Prostate gland (tissue), 2 donors: Measurements from ENCODE around the gene NREP. TPM values are rescaled to one million over a fixed set of nuclear protein-coding genes. Genes with fewer than 3 reads are reported as not detected.

Source experiments
- DNase-seq: peaks from one replicate; pipeline ENCODE4 v3.0.0-alpha.2; 2019; ENCODE audit warnings: low spot score
- H3K27ac ChIP-seq, 2 donors: fragments of 200-600 bp; sonication (generic); 2 replicates each; pipeline ENCODE4 v1.5.1; 2017 to 2019
- H3K27me3 ChIP-seq: fragments of 200-600 bp; sonication (generic); replicated peaks from 2 replicates; pipeline ENCODE4 v1.5.1; 2019; ENCODE audit not compliant: insufficient read depth
- H3K36me3 ChIP-seq, 2 donors: fragments of 200-600 bp; sonication (generic); 1 replicate in 1 of 2; 2 replicates in 1 of 2; pipeline versions ENCODE4 v1.5.1 to v1.8.1; 2017 to 2019
- H3K4me1 ChIP-seq: fragments of 200-600 bp; sonication (generic); replicated peaks from 2 replicates; pipeline ENCODE4 v1.5.1; 2019
- H3K4me3 ChIP-seq, 2 donors: fragments of 200-600 bp; sonication (generic); 2 replicates each; pipeline ENCODE4 v1.5.1; 2017 to 2019
- H3K9me3 ChIP-seq: fragments of 200-600 bp; sonication (generic); 2 replicates; pipeline ENCODE4 v1.5.1; 2017
- CTCF ChIP-seq, 4 experiments: fragments of 200-600 bp in 2 of 4; fragments of 450-650 bp in 2 of 4; sonication (generic) in 2 of 4; IDR thresholded peaks; 1 replicate in 3 of 4; 2 replicates in 1 of 4; pipeline ENCODE4 v1.5.1; 2016 to 2019; ENCODE audit warnings: antibody characterized with exemption in 4 of 4, mild to moderate bottlenecking in 2 of 4, moderate library complexity in 2 of 4
- POLR2A ChIP-seq: fragments of 450-650 bp; IDR thresholded peaks from one replicate; pipeline ENCODE4 v1.6.1; 2016; ENCODE audit warnings: antibody characterized with exemption, mild to moderate bottlenecking
- POLR2AphosphoS5 ChIP-seq: sonication (generic); formaldehyde crosslinking; IDR thresholded peaks from one replicate; pipeline ENCODE4 v1.6.1; 2017; ENCODE audit warnings: antibody characterized with exemption
- WGBS: methylation state at CpG from one replicate; pipeline ENCODE4 v1.1.5; 2018; 5-methylcytosine and 5-hydroxymethylcytosine counted together
- intact Hi-C: fragments of 100-400 bp; cut with DNase I; formaldehyde crosslinking; loops from one replicate; pipeline ENCODE4 v1.14.2; 2022
- total RNA-seq, 2 donors: library from RNA; depleted of rRNA; stranded (reverse); fragments of >200 nt; gene quantifications; one replicate each; pipeline ENCODE4 v1.1.0, GENCODE V29; 2016

Gene NREP
- total RNA-seq, 2 donors from 2014 or later: 7.6 to 28.2 TPM

- no peaks in the 10 kb centered on the region for H3K27me3 ChIP-seq
- no peak overlapping the region for H3K4me3 ChIP-seq
- no peak overlapping the region for H3K27ac ChIP-seq
- DNase-seq: no peak
- TF ChIP-seq POLR2A (no peak), POLR2AphosphoS5 (no peak), CTCF (IDR thresholded peaks at IDR 0.05) (no peak)
- H3K36me3 ChIP-seq: no peaks in the 10 kb centered on the region
- no peaks in the 10 kb centered on the region for H3K9me3 ChIP-seq
- 83% methylated on average over 8 of the region's 8 CpGs for WGBS
- intact Hi-C loops: no loop called here
- no peaks in the 10 kb centered on the region for H3K4me1 ChIP-seq
Observed at GRCh38 chr5:111765613-111766571, 8.9 kb upstream of the NREP start.

- Histone ChIP-seq H3K4me3 (no peak overlapping the region), H3K9me3 (no peaks in the 10 kb centered on the region), H3K36me3 (no peaks in the 10 kb centered on the region), H3K27ac (no peak overlapping the region), H3K4me1 (no peaks in the 10 kb centered on the region), H3K27me3 (no peaks in the 10 kb centered on the region)
- no peak for TF ChIP-seq POLR2A
- no peak for TF ChIP-seq CTCF (IDR thresholded peaks at IDR 0.05)
- TF ChIP-seq POLR2AphosphoS5: no peak
- intact Hi-C loops: no loop called here
- DNase-seq: no peak
Observed at GRCh38 chr5:111764019-111764418, 7.0 kb upstream of the NREP start.

- Histone ChIP-seq H3K27me3 (no peaks in the 10 kb centered on the region), H3K4me3 (no peak overlapping the region), H3K36me3 (no peaks in the 10 kb centered on the region), H3K9me3 (no peaks in the 10 kb centered on the region), H3K4me1 (no peaks in the 10 kb centered on the region), H3K27ac (no peak overlapping the region)
- intact Hi-C loops: no loop called here
- WGBS: 23% methylated on average over 6 of the region's 6 CpGs
- no peak for DNase-seq
- TF ChIP-seq POLR2AphosphoS5 (peak; percentile 10), POLR2A (no peak)
Observed at GRCh38 chr5:111762895-111763294, 5.9 kb upstream of the NREP start.

- Histone ChIP-seq H3K27ac (peak overlapping the region; percentile 76 to 83), H3K27me3 (no peaks in the 10 kb centered on the region), H3K4me1 (no peaks in the 10 kb centered on the region), H3K4me3 (peak overlapping the region; percentile 45 to 60), H3K36me3 (no peaks in the 10 kb centered on the region), H3K9me3 (no peaks in the 10 kb centered on the region)
- no peak for DNase-seq
- TF ChIP-seq CTCF (IDR thresholded peaks at IDR 0.05) (no peak), POLR2AphosphoS5 (no peak), POLR2A (no peak)
- WGBS: 8% methylated on average over 5 of the region's 5 CpGs
- intact Hi-C loops: loop anchor here (5.0 to 10.0 kb wide), 4 partner anchors 73 to 387 kb away; partner anchors contain the start of gene STARD4
Observed at GRCh38 chr5:111758284-111758628, 1.3 kb upstream of the NREP start.

- H3K4me1 ChIP-seq: no peaks in the 10 kb centered on the region
- peak overlapping the region; percentile 76 to 83 for H3K27ac ChIP-seq
- no peaks in the 10 kb centered on the region for H3K27me3 ChIP-seq
- H3K9me3 ChIP-seq: no peaks in the 10 kb centered on the region
- no peaks in the 10 kb centered on the region for H3K36me3 ChIP-seq
- peak; percentile 85 for DNase-seq
- TF ChIP-seq POLR2AphosphoS5: no peak
- peak; percentile 12 for TF ChIP-seq POLR2A
- TF ChIP-seq CTCF (IDR thresholded peaks at IDR 0.05): peak in 2 of 4 experiments; percentile 48 to 49
- WGBS: under 1% methylated on average over 62 of the region's 98 CpGs
- peak overlapping the region; percentile 45 to 60 for H3K4me3 ChIP-seq
- intact Hi-C loops: loop anchor here (2.0 to 10.0 kb wide), 5 partner anchors 15 to 387 kb away; partner anchors contain the start of gene STARD4
Observed at GRCh38 chr5:111757355-111758283, 625 bp upstream of the NREP start.
